ENCODE measurements around the gene RTL1.

RTL1 gene

GRCh38 chr14:100839315-100839585 is 64.3 kb downstream of the RTL1 start:
- Histone ChIP-seq H3K9ac (ENCODE audit: low read depth, low read length) (peak overlapping the region; percentile 19; the same call in 1 of the 2 replicates), H3K36me3 (ENCODE audit: insufficient read depth, low read depth, low read length) (no peaks in the 10 kb centered on the region), H3K27ac (ENCODE audit: low read length) (no peak overlapping the region), H3K27me3 (ENCODE audit: insufficient read depth, low read length) (no peaks in the 10 kb centered on the region; the same call in 1 of the 2 replicates), H3K4me3 (ENCODE audit: low read length) (no peak overlapping the region), H3K4me1 (ENCODE audit: insufficient read depth, low read length) (peaks cover 25% of the 10 kb centered on the region; the same call in 1 of the 2 replicates), H3K9me3 (ENCODE audit: insufficient read depth, low read depth, low read length) (no peaks in the 10 kb centered on the region)

- Histone ChIP-seq H3K27ac (ENCODE audit: low read length) (no peak overlapping the region), H3K36me3 (ENCODE audit: insufficient read depth, low read depth, low read length) (no peaks in the 10 kb centered on the region), H3K4me3 (ENCODE audit: low read length) (no peak overlapping the region), H3K9ac (ENCODE audit: low read depth, low read length) (no peak overlapping the region), H3K9me3 (ENCODE audit: insufficient read depth, low read depth, low read length) (no peaks in the 10 kb centered on the region), H3K4me1 (ENCODE audit: insufficient read depth, low read length) (peaks cover 25% of the 10 kb centered on the region; the same call in 1 of the 2 replicates), H3K27me3 (ENCODE audit: insufficient read depth, low read length) (no peaks in the 10 kb centered on the region; the same call in 1 of the 2 replicates)
These were observed 64.8 kb downstream of the RTL1 start for GRCh38 chr14:100838493-100839314.

- Histone ChIP-seq H3K9me3 (ENCODE audit: insufficient read depth, low read depth, low read length) (no peaks in the 10 kb centered on the region), H3K9ac (ENCODE audit: low read depth, low read length) (no peak overlapping the region), H3K4me3 (ENCODE audit: low read length) (no peak overlapping the region), H3K27ac (ENCODE audit: low read length) (no peak overlapping the region), H3K36me3 (ENCODE audit: insufficient read depth, low read depth, low read length) (no peaks in the 10 kb centered on the region), H3K4me1 (ENCODE audit: insufficient read depth, low read length) (peaks cover 25% of the 10 kb centered on the region; the same call in 1 of the 2 replicates), H3K27me3 (ENCODE audit: insufficient read depth, low read length) (no peaks in the 10 kb centered on the region; the same call in 1 of the 2 replicates)
These were observed 65.6 kb downstream of the RTL1 start for GRCh38 chr14:100837805-100838350.

- Histone ChIP-seq H3K36me3 (ENCODE audit: insufficient read depth, low read depth, low read length) (no peaks in the 10 kb centered on the region), H3K27me3 (ENCODE audit: insufficient read depth, low read length) (no peaks in the 10 kb centered on the region; the same call in 1 of the 2 replicates), H3K9ac (ENCODE audit: low read depth, low read length) (no peak overlapping the region), H3K4me1 (ENCODE audit: insufficient read depth, low read length) (peaks cover 25% of the 10 kb centered on the region; the same call in 1 of the 2 replicates), H3K4me3 (ENCODE audit: low read length) (no peak overlapping the region), H3K27ac (ENCODE audit: low read length) (no peak overlapping the region), H3K9me3 (ENCODE audit: insufficient read depth, low read depth, low read length) (no peaks in the 10 kb centered on the region)
These were observed 66.3 kb downstream of the RTL1 start for GRCh38 chr14:100836941-100837804.

- no peak overlapping the region for H3K27ac ChIP-seq (ENCODE audit: low read length)
- H3K4me3 ChIP-seq (ENCODE audit: low read length), result no peak overlapping the region
- H3K9me3 ChIP-seq (ENCODE audit: insufficient read depth, low read depth, low read length), result no peaks in the 10 kb centered on the region
- peaks cover 1% of the 10 kb centered on the region; the same call in 1 of the 2 replicates for H3K27me3 ChIP-seq (ENCODE audit: insufficient read depth, low read length)
- peaks cover 31% of the 10 kb centered on the region; the same call in 1 of the 2 replicates for H3K4me1 ChIP-seq (ENCODE audit: insufficient read depth, low read length)
- H3K9ac ChIP-seq (ENCODE audit: low read depth, low read length), result no peak overlapping the region
- H3K36me3 ChIP-seq (ENCODE audit: insufficient read depth, low read depth, low read length), result no peaks in the 10 kb centered on the region
These were observed 67.2 kb downstream of the RTL1 start for GRCh38 chr14:100836311-100836805.

- Histone ChIP-seq H3K9me3 (ENCODE audit: insufficient read depth, low read depth, low read length) (no peaks in the 10 kb centered on the region), H3K9ac (ENCODE audit: low read depth, low read length) (no peak overlapping the region), H3K27ac (ENCODE audit: low read length) (no peak overlapping the region), H3K36me3 (ENCODE audit: insufficient read depth, low read depth, low read length) (no peaks in the 10 kb centered on the region), H3K4me1 (ENCODE audit: insufficient read depth, low read length) (peaks cover 34% of the 10 kb centered on the region; the same call in 1 of the 2 replicates), H3K4me3 (ENCODE audit: low read length) (no peak overlapping the region), H3K27me3 (ENCODE audit: insufficient read depth, low read length) (peaks cover 3% of the 10 kb centered on the region; the same call in 1 of the 2 replicates)
These were observed 67.8 kb downstream of the RTL1 start for GRCh38 chr14:100835548-100836310.

- Histone ChIP-seq H3K36me3 (ENCODE audit: insufficient read depth, low read depth, low read length) (no peaks in the 10 kb centered on the region), H3K27ac (ENCODE audit: low read length) (no peak overlapping the region), H3K4me1 (ENCODE audit: insufficient read depth, low read length) (peaks cover 36% of the 10 kb centered on the region; the same call in 1 of the 2 replicates), H3K9ac (ENCODE audit: low read depth, low read length) (no peak overlapping the region), H3K9me3 (ENCODE audit: insufficient read depth, low read depth, low read length) (no peaks in the 10 kb centered on the region), H3K4me3 (ENCODE audit: low read length) (no peak overlapping the region), H3K27me3 (ENCODE audit: insufficient read depth, low read length) (peaks cover 3% of the 10 kb centered on the region; the same call in 1 of the 2 replicates)
These were observed 68.6 kb downstream of the RTL1 start for GRCh38 chr14:100834794-100835547.

- no peak overlapping the region for H3K9ac ChIP-seq (ENCODE audit: low read depth, low read length)
- H3K4me3 ChIP-seq (ENCODE audit: low read length), result no peak overlapping the region
- no peaks in the 10 kb centered on the region for H3K9me3 ChIP-seq (ENCODE audit: insufficient read depth, low read depth, low read length)
- H3K27ac ChIP-seq (ENCODE audit: low read length), result no peak overlapping the region
- H3K27me3 ChIP-seq (ENCODE audit: insufficient read depth, low read length), result peaks cover 3% of the 10 kb centered on the region; the same call in 1 of the 2 replicates
- H3K4me1 ChIP-seq (ENCODE audit: insufficient read depth, low read length), result peaks cover 35% of the 10 kb centered on the region; the same call in 1 of the 2 replicates
- no peaks in the 10 kb centered on the region for H3K36me3 ChIP-seq (ENCODE audit: insufficient read depth, low read depth, low read length)
These were observed 69.3 kb downstream of the RTL1 start for GRCh38 chr14:100834082-100834793.

GRCh38 chr14:100832311-100832960 is 71.1 kb downstream of the RTL1 start:
- Histone ChIP-seq H3K9me3 (ENCODE audit: insufficient read depth, low read depth, low read length) (no peaks in the 10 kb centered on the region), H3K27ac (ENCODE audit: low read length) (no peak overlapping the region), H3K27me3 (ENCODE audit: insufficient read depth, low read length) (peaks cover 3% of the 10 kb centered on the region; the same call in 1 of the 2 replicates), H3K36me3 (ENCODE audit: insufficient read depth, low read depth, low read length) (no peaks in the 10 kb centered on the region), H3K4me3 (ENCODE audit: low read length) (peak overlapping the region; percentile 4; the same call in 1 of the 2 replicates), H3K4me1 (ENCODE audit: insufficient read depth, low read length) (peaks cover 31% of the 10 kb centered on the region; the same call in 1 of the 2 replicates), H3K9ac (ENCODE audit: low read depth, low read length) (peak overlapping the region; percentile 32; the same call in 1 of the 2 replicates)

All from iPS-20b (cell line).